Endothelial cell of umbilical vein (primary cell): ENCODE data around the gene NEURL2. TPM values are rescaled to one million over a fixed set of nuclear protein-coding genes. Genes with fewer than 3 reads are reported as not detected.

Experiments
- BruUV-seq: library from RNA; stranded (reverse); fragments of 400-500 nt; replicated peaks from 2 replicates; lab custom pipeline; 2021; lab: Mats Ljungman, UMichigan
- CTCF ChIA-PET: fragments of 300-600, 350-600 bp; sonication (Branson Sonifier 250); formaldehyde crosslinking; loops from one replicate; lab custom pipeline; 2021; ENCODE audit warnings: antibody characterized with exemption, inconsistent platforms; lab: Charles Lee
- POLR2A ChIA-PET: fragments of 300-600, 350-600 bp; sonication (Branson Sonifier 250); formaldehyde crosslinking; loops from one replicate; lab custom pipeline; 2021; ENCODE audit warnings: antibody characterized with exemption, inconsistent platforms; lab: Charles Lee
- DNase-seq: peaks from one replicate; pipeline ENCODE4 v3.0.0-alpha.2; 2011; ENCODE audit warnings: low read depth, low spot score
- FAIRE-seq: peaks from 2 replicates; lab custom pipeline; 2011; peaks lifted over from hg19 to GRCh38; lab: Jason Lieb, UNC
- H2AFZ ChIP-seq: 2 replicates; pipeline ENCODE4 v1.6.0; 2012; ENCODE audit warnings: low read depth, low read length, control low read depth, inconsistent platforms
- H3K27ac ChIP-seq: 2 replicates; pipeline ENCODE4 v1.5.1; 2011; ENCODE audit warnings: low read depth, mild to moderate bottlenecking, control low read depth, low read length, moderate library complexity; ENCODE audit not compliant: insufficient read depth
- H3K27me3 ChIP-seq, 2 experiments: 2 replicates each; pipeline versions ENCODE4 v1.6.0 to v1.6.1; 2011; ENCODE audit warnings: low read length in 2 of 2, mixed read lengths in 1 of 2; ENCODE audit not compliant: control insufficient read depth in 2 of 2, insufficient read depth in 2 of 2
- H3K36me3 ChIP-seq, 2 experiments: 2 replicates in 1 of 2; 3 replicates in 1 of 2; pipeline ENCODE4 v1.5.1; 2011; ENCODE audit warnings: low read length in 2 of 2, mild to moderate bottlenecking in 1 of 2, moderate library complexity in 1 of 2; ENCODE audit not compliant: control insufficient read depth in 2 of 2, insufficient read depth in 2 of 2; ENCODE audit errors: extremely low read depth in 1 of 2
- H3K4me1 ChIP-seq: 3 replicates; pipeline ENCODE4 v1.5.1; 2011; ENCODE audit warnings: mild to moderate bottlenecking, low read length; ENCODE audit not compliant: control insufficient read depth, insufficient read depth; ENCODE audit errors: extremely low read depth
- H3K4me2 ChIP-seq: 2 replicates; pipeline ENCODE4 v1.6.1; 2011; ENCODE audit warnings: low read length, control low read depth, mixed read lengths; ENCODE audit not compliant: insufficient read depth
- H3K4me3 ChIP-seq, 3 experiments: fragments of 200-600 bp in 1 of 3; sonication (generic), shearing (Covaris generic) in 1 of 3; replicated peaks in 1 of 3; 2 replicates each; pipeline ENCODE4 v1.5.1; 2011 to 2016; ENCODE audit warnings: control low read depth in 3 of 3, low read length in 3 of 3, mild to moderate bottlenecking in 2 of 3, inconsistent platforms in 1 of 3, low read depth in 1 of 3, moderate library complexity in 1 of 3; ENCODE audit not compliant: insufficient read depth in 1 of 3
- H3K79me2 ChIP-seq: 2 replicates; pipeline ENCODE4 v1.6.0; 2012; ENCODE audit warnings: low read length, inconsistent platforms; ENCODE audit not compliant: control insufficient read depth, insufficient read depth
- H3K9ac ChIP-seq: replicated peaks from 2 replicates; pipeline ENCODE3; 2011; ENCODE audit warnings: low read length, control low read depth; ENCODE audit not compliant: insufficient read depth; ENCODE audit errors: extremely low read depth
- H3K9me1 ChIP-seq: replicated peaks from 3 replicates; pipeline ENCODE4 v1.6.0; 2011; ENCODE audit warnings: mild to moderate bottlenecking, low read length; ENCODE audit not compliant: control insufficient read depth, insufficient read depth; ENCODE audit errors: extremely low read depth
- H3K9me3 ChIP-seq: replicated peaks from 2 replicates; pipeline ENCODE4 v1.5.1; 2012; ENCODE audit warnings: low read length, inconsistent platforms; ENCODE audit not compliant: control insufficient read depth, insufficient read depth
- H4K20me1 ChIP-seq: replicated peaks from 2 replicates; pipeline ENCODE3; 2011; ENCODE audit warnings: mild to moderate bottlenecking, low read length; ENCODE audit not compliant: control insufficient read depth, insufficient read depth; ENCODE audit errors: extremely low read depth
- CTCF ChIP-seq, 2 donors: IDR thresholded peaks; 1 replicate in 1 of 2; 2 replicates in 1 of 2; pipeline ENCODE4 v1.5.1; 2011; ENCODE audit warnings: low read length in 2 of 2, mild to moderate bottlenecking in 2 of 2, moderate library complexity in 2 of 2, control low read depth in 1 of 2, inconsistent platforms in 1 of 2, low read depth in 1 of 2; ENCODE audit not compliant: insufficient read depth in 1 of 2; ENCODE audit errors: extremely low read depth in 1 of 2
- EZH2 ChIP-seq: IDR thresholded peaks from 2 replicates; pipeline ENCODE4 v1.6.1; 2012; ENCODE audit warnings: borderline replicate concordance, low read depth, mild to moderate bottlenecking, moderate library complexity, low read length, inconsistent platforms; ENCODE audit not compliant: severe bottlenecking
- FOS ChIP-seq: IDR thresholded peaks from 2 replicates; pipeline ENCODE4 v1.6.1; 2011; ENCODE audit warnings: mild to moderate bottlenecking, low read length, moderate library complexity, borderline replicate concordance; ENCODE audit not compliant: insufficient read depth
- GATA2 ChIP-seq: IDR thresholded peaks from 2 replicates; pipeline ENCODE4 v1.7.0; 2011; ENCODE audit warnings: low read depth, mild to moderate bottlenecking, moderate library complexity, mixed read lengths, low read length; ENCODE audit not compliant: insufficient read length, insufficient read depth
- JUN ChIP-seq: IDR thresholded peaks from 2 replicates; pipeline ENCODE4 v1.6.1; 2011; ENCODE audit warnings: borderline replicate concordance, low read depth; ENCODE audit not compliant: insufficient read length, insufficient read depth
- MYC ChIP-seq: IDR thresholded peaks from one replicate; pipeline ENCODE4 v1.6.1; 2011; ENCODE audit warnings: mild to moderate bottlenecking, low read depth, low read length
- POLR2AphosphoS5 ChIP-seq: IDR thresholded peaks from 2 replicates; pipeline ENCODE4 v1.6.1; 2012; ENCODE audit warnings: low read depth, mild to moderate bottlenecking, control low read depth, low read length, moderate library complexity; ENCODE audit not compliant: insufficient read depth
- dilution Hi-C: fragments of 300-500 bp; cut with MboI; formaldehyde crosslinking; loops from one replicate; pipeline ENCODE4 v1.15.0; 2019; ENCODE audit warnings: low sequenced_read_pairs; ENCODE audit not compliant: extremely low pct_ligation_motif_present
- intact Hi-C: fragments of 100-400 bp; cut with micrococcal nuclease; formaldehyde crosslinking; loops from one replicate; pipeline ENCODE4 v1.10.0; 2022
- polyA plus RNA-seq, 4 experiments: library from polyadenylated mRNA; depleted of rRNA in 3 of 4; stranded (reverse) in 3 of 4; unstranded in 1 of 4; fragments of >200 nt; gene quantifications; 2 replicates each; pipeline versions ENCODE4 v1.2.1 to v1.2.3, GENCODE V29; 2011 to 2012; ENCODE audit warnings: missing spikeins in 1 of 4
- total RNA-seq: library from RNA; stranded (reverse); gene quantifications from 2 replicates; pipeline ENCODE4 v1.2.3, GENCODE V29; 2021
- TF ChIP-seq, protein P1 (sequence below): IDR thresholded peaks from 2 replicates; pipeline ENCODE4 v1.6.1; 2011; ENCODE audit not compliant: insufficient read depth, insufficient read length

Gene NEURL2
- total and polyA plus RNA-seq, 2 donors (not counting 3 experiments of a cell fraction or from before 2014, with no cell fraction given), result 2.8 to 5.4 TPM

DNA sequence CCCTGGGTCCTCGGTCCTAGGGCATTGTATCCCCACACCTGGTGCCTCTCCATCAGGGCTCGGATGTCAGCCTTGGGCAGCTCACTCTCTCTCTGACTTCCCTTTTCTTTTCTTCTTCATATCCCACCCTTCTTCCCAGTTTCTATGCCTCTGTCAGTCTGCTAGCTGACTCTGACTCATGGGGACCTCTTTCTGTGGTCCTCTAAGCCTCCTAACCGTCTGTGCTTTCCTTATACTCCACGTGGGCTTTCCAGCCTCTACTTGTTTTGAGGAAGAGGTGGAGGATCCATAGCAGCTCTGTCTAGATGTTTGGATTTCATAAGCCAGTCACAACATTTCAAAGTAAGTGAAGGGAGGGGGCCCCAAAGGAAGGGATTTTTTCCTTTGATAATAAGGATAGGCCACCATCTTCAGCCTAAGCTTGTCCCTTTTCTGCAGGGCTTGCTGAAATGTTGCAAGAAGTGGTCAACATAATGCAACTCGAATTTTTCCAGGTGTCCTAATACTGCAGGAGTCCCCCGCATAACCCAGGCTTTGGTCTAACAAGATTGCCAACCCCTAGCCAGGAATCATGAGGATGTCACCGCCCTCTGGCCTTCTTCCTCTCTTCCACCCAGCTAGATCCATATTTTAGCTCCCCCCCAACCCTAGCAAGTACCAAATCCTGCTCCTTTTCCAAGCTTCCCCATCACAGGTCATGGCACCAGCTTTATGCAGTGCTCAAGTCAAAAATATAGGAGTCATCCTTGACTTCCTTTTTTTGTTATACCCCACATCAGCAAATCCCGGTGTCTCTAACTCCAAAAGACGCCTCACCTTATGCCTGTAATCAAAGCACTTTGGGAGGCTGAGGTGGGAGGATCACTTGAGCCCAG lies 29.7 kb upstream of the NEURL2 start:
- FAIRE-seq, result no peak
- H3K9me3 ChIP-seq, result no peaks in the 10 kb centered on the region
- no peak for DNase-seq
- intact Hi-C loops, result no loop called here
- H3K4me3 ChIP-seq, result no peak overlapping the region
- no TSS peak for BruUV-seq
- peaks cover 25% of the 10 kb centered on the region for H3K4me1 ChIP-seq
- POLR2A ChIA-PET, result interaction anchor here (0.6 to 2.5 kb wide), 2 partner anchors 14 to 1192 kb away, joined by 8 to 20 read pairs; partner anchors contain the start of gene PCIF1
- no peaks in the 10 kb centered on the region for H3K27me3 ChIP-seq
- H3K9me1 ChIP-seq, result no peaks in the 10 kb centered on the region
- no peaks in the 10 kb centered on the region for H4K20me1 ChIP-seq
- peak overlapping the region; percentile 28 for H2AFZ ChIP-seq
- no peak for TF ChIP-seq FOS
- TF ChIP-seq CTCF (IDR thresholded peaks at IDR 0.05; ENCODE audit: extremely low read depth in 1 of 2, insufficient read depth in 1 of 2, low read depth in 1 of 2, low read length in 2 of 2), result no peak
- no peak for TF ChIP-seq MYC
- TF ChIP-seq, protein P1, sequence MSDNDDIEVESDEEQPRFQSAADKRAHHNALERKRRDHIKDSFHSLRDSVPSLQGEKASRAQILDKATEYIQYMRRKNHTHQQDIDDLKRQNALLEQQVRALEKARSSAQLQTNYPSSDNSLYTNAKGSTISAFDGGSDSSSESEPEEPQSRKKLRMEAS, result no peak
- no peak for TF ChIP-seq EZH2
- no peak for TF ChIP-seq GATA2
- TF ChIP-seq JUN, result no peak
- no peak for TF ChIP-seq POLR2AphosphoS5
- H3K27ac ChIP-seq, result peak overlapping the region; percentile 16
- dilution Hi-C loops, result no loop called here
- no peaks in the 10 kb centered on the region for H3K79me2 ChIP-seq
- CTCF ChIA-PET, result interaction anchor here (0.8 to 2.8 kb wide), 7 partner anchors 10 to 97 kb away, joined by 3 to 19 read pairs (median 3); partner anchors contain the start of genes PCIF1 and ZSWIM1
- H3K36me3 ChIP-seq, result no peaks in the 10 kb centered on the region
- H3K4me2 ChIP-seq, result no peak overlapping the region
- H3K9ac ChIP-seq, result no peak overlapping the region
